ENCODE results near the gene LSM3.

The LSM3 gene

GRCh38 chr3:14157951-14158350, 20.7 kb upstream of the LSM3 start:
- DNase-seq (ENCODE audit: low read depth), result no peak

- DNase-seq (ENCODE audit: low read depth), result no peak
Observed at GRCh38 chr3:14158370-14158769, 20.2 kb upstream of the LSM3 start.

GRCh38 chr3:14159426-14159825, 19.2 kb upstream of the LSM3 start:
- no peak for DNase-seq (ENCODE audit: low read depth)

GRCh38 chr3:14161282-14161681, 17.3 kb upstream of the LSM3 start:
- DNase-seq (ENCODE audit: low read depth), result no peak

GRCh38 chr3:14162178-14162577, 16.4 kb upstream of the LSM3 start:
- DNase-seq (ENCODE audit: low read depth), result no peak

- peak; percentile 85 for DNase-seq (ENCODE audit: low read depth)
Observed at GRCh38 chr3:14166877-14167603, 11.6 kb upstream of the LSM3 start.

GRCh38 chr3:14169435-14169834, 9.2 kb upstream of the LSM3 start:
- no peak for DNase-seq (ENCODE audit: low read depth)

- peak; percentile 29 for DNase-seq (ENCODE audit: low read depth)
Observed at GRCh38 chr3:14169871-14170270, 8.7 kb upstream of the LSM3 start.

- DNase-seq (ENCODE audit: low read depth), result peak; percentile 87
Observed at GRCh38 chr3:14170531-14171159, 8.0 kb upstream of the LSM3 start.

- no peak for DNase-seq (ENCODE audit: low read depth)
Observed at GRCh38 chr3:14172496-14172895, 6.1 kb upstream of the LSM3 start.

- peak; percentile 22 for DNase-seq (ENCODE audit: low read depth)
Observed at GRCh38 chr3:14174483-14174882, 4.1 kb upstream of the LSM3 start.

GRCh38 chr3:14175383-14176037, 3.1 kb upstream of the LSM3 start:
- DNase-seq (ENCODE audit: low read depth), result peak; percentile 59

GRCh38 chr3:14177580-14178246, 904 bp upstream of the LSM3 start:
- DNase-seq (ENCODE audit: low read depth), result no peak

GRCh38 chr3:14179114-14179465, 473 bp downstream of the LSM3 start:
- DNase-seq (ENCODE audit: low read depth), result no peak

- DNase-seq (ENCODE audit: low read depth), result no peak
Observed at GRCh38 chr3:14179795-14180194, 1.2 kb downstream of the LSM3 start.

GRCh38 chr3:14181253-14181652, 2.6 kb downstream of the LSM3 start:
- DNase-seq (ENCODE audit: low read depth), result no peak

- no peak for DNase-seq (ENCODE audit: low read depth)
Observed at GRCh38 chr3:14183015-14183577, 4.5 kb downstream of the LSM3 start.

GRCh38 chr3:14186854-14187458, 8.3 kb downstream of the LSM3 start:
- no peak for DNase-seq (ENCODE audit: low read depth)

GRCh38 chr3:14188041-14188754, 9.6 kb downstream of the LSM3 start:
- no peak for DNase-seq (ENCODE audit: low read depth)

GRCh38 chr3:14194865-14195264, 16.2 kb downstream of the LSM3 start:
- DNase-seq (ENCODE audit: low read depth), result no peak

- no peak for DNase-seq (ENCODE audit: low read depth)
Observed at GRCh38 chr3:14199641-14200040, 21.0 kb downstream of the LSM3 start.

Measured in EH (cell line).